Skeletal muscle satellite cell (primary cell): Measurements from ENCODE around the gene SGIP1.
"Not testable (repeated sequence)": the region's sequence is repeated elsewhere in the genome, so short reads cannot be mapped to it uniquely, and the experiment has no call there.

Experiments
- H3K27me3 ChIP-seq: 2 replicates; pipeline ENCODE4 v1.7.0; 2013; ENCODE audit warnings: low read length; ENCODE audit not compliant: control insufficient read depth, insufficient read depth
- H3K36me3 ChIP-seq: 2 replicates; pipeline ENCODE4 v1.7.0; 2013; ENCODE audit warnings: mild to moderate bottlenecking, control low read depth, low read length; ENCODE audit not compliant: insufficient read depth
- H3K4me1 ChIP-seq: 2 replicates; pipeline ENCODE4 v1.7.0; 2013; ENCODE audit warnings: low read length; ENCODE audit not compliant: control insufficient read depth, insufficient read depth
- H3K4me2 ChIP-seq: 2 replicates; pipeline ENCODE4 v1.7.0; 2013; ENCODE audit warnings: mild to moderate bottlenecking, low read length
- H3K4me3 ChIP-seq: 2 replicates; pipeline ENCODE4 v1.7.0; 2013; ENCODE audit warnings: low read length
- H3K9ac ChIP-seq: 2 replicates; pipeline ENCODE4 v1.7.0; 2013; ENCODE audit warnings: mild to moderate bottlenecking, low read depth, low read length, moderate library complexity
- H3K9me3 ChIP-seq: replicated peaks from 2 replicates; pipeline ENCODE4 v1.7.0; 2013; ENCODE audit warnings: mild to moderate bottlenecking, control low read depth, low read length
- small RNA-seq: library from RNA; depleted of rRNA; stranded (forward); fragments of <200 nt; gene quantifications from one replicate; pipeline ENCODE3, GENCODE V24; 2012

The SGIP1 gene

GRCh38 chr1:66778969-66779368 lies 245.0 kb downstream of the SGIP1 start:
- no peaks in the 10 kb centered on the region for H3K36me3 ChIP-seq
- H3K27me3 ChIP-seq: no peaks in the 10 kb centered on the region
- H3K4me3 ChIP-seq: no peak overlapping the region

GRCh38 chr1:66779475-66780078 lies 245.6 kb downstream of the SGIP1 start:
- Histone ChIP-seq H3K9ac (no peak overlapping the region), H3K4me1 (no peaks in the 10 kb centered on the region), H3K4me3 (no peak overlapping the region), H3K9me3 (no peaks in the 10 kb centered on the region), H3K27me3 (no peaks in the 10 kb centered on the region), H3K4me2 (no peak overlapping the region), H3K36me3 (no peaks in the 10 kb centered on the region)

More at GRCh38 chr1:66778969-66779368, 245.0 kb downstream of the SGIP1 start:
- Histone ChIP-seq H3K4me2 (no peak overlapping the region), H3K4me1 (no peaks in the 10 kb centered on the region), H3K9ac (no peak overlapping the region), H3K9me3 (no peaks in the 10 kb centered on the region)

- not testable (repeated sequence) for H3K9ac ChIP-seq, H3K27me3 ChIP-seq, H3K9me3 ChIP-seq, H3K36me3 ChIP-seq, H3K4me1 ChIP-seq, H3K4me3 ChIP-seq, H3K4me2 ChIP-seq
Measured at GRCh38 chr1:66785800-66786199, 251.8 kb downstream of the SGIP1 start.

- no peaks in the 10 kb centered on the region for H3K36me3 ChIP-seq
- no peak overlapping the region for H3K4me3 ChIP-seq
- H3K9me3 ChIP-seq: no peaks in the 10 kb centered on the region
- H3K4me2 ChIP-seq: no peak overlapping the region
- no peaks in the 10 kb centered on the region for H3K27me3 ChIP-seq
- no peak overlapping the region for H3K9ac ChIP-seq
- H3K4me1 ChIP-seq: no peaks in the 10 kb centered on the region
Measured at GRCh38 chr1:66787641-66788040, 253.7 kb downstream of the SGIP1 start.

GRCh38 chr1:66788231-66788939 lies 254.4 kb downstream of the SGIP1 start:
- Histone ChIP-seq H3K4me1 (no peaks in the 10 kb centered on the region), H3K27me3 (no peaks in the 10 kb centered on the region), H3K4me2 (no peak overlapping the region), H3K9me3 (no peaks in the 10 kb centered on the region), H3K9ac (no peak overlapping the region), H3K4me3 (no peak overlapping the region), H3K36me3 (no peaks in the 10 kb centered on the region)

- no peaks in the 10 kb centered on the region for H3K9me3 ChIP-seq
- H3K36me3 ChIP-seq: no peaks in the 10 kb centered on the region
- H3K4me2 ChIP-seq: no peak overlapping the region
- no peaks in the 10 kb centered on the region for H3K27me3 ChIP-seq
- no peak overlapping the region for H3K9ac ChIP-seq
- H3K4me3 ChIP-seq: no peak overlapping the region
- no peaks in the 10 kb centered on the region for H3K4me1 ChIP-seq
Measured at GRCh38 chr1:66791621-66792610, 258.0 kb downstream of the SGIP1 start.

- H3K36me3 ChIP-seq, H3K4me1 ChIP-seq, H3K9ac ChIP-seq, H3K4me2 ChIP-seq, H3K4me3 ChIP-seq, H3K9me3 ChIP-seq, H3K27me3 ChIP-seq: not testable (repeated sequence)
Measured at GRCh38 chr1:66795839-66796238, 261.9 kb downstream of the SGIP1 start.

Small RNA genes lying within 50 kb of the gene (small RNA-seq; reads per million reads assigned to genes)
- 17.7 reads per million, percentile 93 among the genes with 10 or more reads in this experiment for gene MIR3117
